HepG2 (cell line): Measurements from ENCODE around the gene SEC14L2. TPM values are rescaled to one million over a fixed set of nuclear protein-coding genes. Genes with fewer than 3 reads are reported as not detected.

Experiments used
- ARID4A ChIP-seq: sonication (generic); formaldehyde crosslinking; IDR thresholded peaks from 2 replicates; pipeline ENCODE4 v1.5.0; 2020; ENCODE audit warnings: mild to moderate bottlenecking, missing genetic modification reagents, borderline replicate concordance
- CHD4 ChIP-seq: fragments of 200-600 bp; sonication (generic); IDR thresholded peaks from 2 replicates; pipeline ENCODE4 v1.7.0; 2017; ENCODE audit warnings: mild to moderate bottlenecking, low read length, borderline replicate concordance
- ELF1 ChIP-seq: sonication (generic); formaldehyde crosslinking; IDR thresholded peaks from 2 replicates; pipeline ENCODE4 v1.4.0; 2020; ENCODE audit warnings: missing genetic modification reagents
- FOXP4 ChIP-seq: sonication (generic); formaldehyde crosslinking; IDR thresholded peaks from 2 replicates; pipeline ENCODE4 v1.4.0; 2020; ENCODE audit warnings: missing genetic modification reagents
- GMEB2 ChIP-seq: IDR thresholded peaks from 2 replicates; pipeline ENCODE4 v1.6.1; 2016; ENCODE audit warnings: missing biosample characterization, missing genetic modification reagents, low read depth
- HDAC2 ChIP-seq: sonication (generic); formaldehyde crosslinking; IDR thresholded peaks from 2 replicates; pipeline ENCODE4 v1.4.0; 2020; ENCODE audit warnings: missing genetic modification reagents
- IKZF4 ChIP-seq: sonication (generic); formaldehyde crosslinking; IDR thresholded peaks from 2 replicates; pipeline ENCODE4 v1.5.1; 2020; ENCODE audit warnings: borderline replicate concordance, mild to moderate bottlenecking, low read depth, missing genetic modification reagents; ENCODE audit errors: not compliant biosample characterization
- KAT2B ChIP-seq: fragments of 150-350 bp; IDR thresholded peaks from 2 replicates; pipeline ENCODE4 v1.6.1; 2014; ENCODE audit warnings: low read depth, low read length, borderline replicate concordance
- NR2F1 ChIP-seq, 2 experiments: fragments of 450-650 bp in 1 of 2; formaldehyde crosslinking in 1 of 2; IDR thresholded peaks; 2 replicates each; pipeline versions ENCODE4 v1.5.0 to v1.6.1; 2016 to 2020; ENCODE audit warnings: mild to moderate bottlenecking in 1 of 2, missing compliant biosample characterization in 1 of 2, missing genetic modification reagents in 1 of 2, moderate library complexity in 1 of 2
- PBX3 ChIP-seq: sonication (generic); formaldehyde crosslinking; IDR thresholded peaks from 2 replicates; pipeline ENCODE4 v1.8.1; 2023; ENCODE audit warnings: missing genetic modification reagents, inconsistent platforms, borderline replicate concordance
- TEAD3 ChIP-seq: optimal IDR thresholded peaks from 2 replicates; pipeline ENCODE3; 2016; ENCODE audit warnings: borderline replicate concordance
- ZEB1 ChIP-seq: IDR thresholded peaks from 2 replicates; pipeline ENCODE4 v1.6.1; 2012; ENCODE audit warnings: mild to moderate bottlenecking, low read depth, inconsistent platforms; ENCODE audit not compliant: insufficient replicate concordance
- ZFAT ChIP-seq: sonication (generic); formaldehyde crosslinking; conservative IDR thresholded peaks from 2 replicates; pipeline ENCODE4 v1.8.1; 2023; ENCODE audit warnings: missing genetic modification reagents, inconsistent platforms
- ZNF180 ChIP-seq: sonication (generic); formaldehyde crosslinking; IDR thresholded peaks from 2 replicates; pipeline ENCODE4 v1.4.0; 2020; ENCODE audit warnings: low read depth, missing genetic modification reagents, borderline replicate concordance
- ZNF512B ChIP-seq: sonication (generic); formaldehyde crosslinking; IDR thresholded peaks from 2 replicates; pipeline ENCODE4 v1.5.1; 2020; ENCODE audit warnings: missing genetic modification reagents, mild to moderate bottlenecking, borderline replicate concordance
- ZNF552 ChIP-seq: sonication (generic); formaldehyde crosslinking; IDR thresholded peaks from 2 replicates; pipeline ENCODE4 v1.9.0; 2022; ENCODE audit warnings: missing genetic modification reagents, mild to moderate bottlenecking, borderline replicate concordance
- ZNF644 ChIP-seq: IDR thresholded peaks from 2 replicates; pipeline ENCODE4 v1.6.1; 2016; ENCODE audit warnings: low read depth
- polyA plus RNA-seq, 8 experiments: library from polyadenylated mRNA; depleted of rRNA in 3 of 8; stranded (reverse) in 7 of 8; unstranded in 1 of 8; fragments of >200 nt; fragmentation: Illumina TruSeq in 4 of 8; extraction: Trizol in 4 of 8; gene quantifications; 2 replicates each; pipeline versions ENCODE4 v1.2.1 to v1.2.3, GENCODE V29; 2011 to 2016; ENCODE audit warnings: low read depth in 4 of 8, missing spikeins in 1 of 8, mixed read lengths in 1 of 8; ENCODE audit not compliant: insufficient read depth in 1 of 8
- total RNA-seq, 5 experiments: library from RNA; depleted of rRNA; stranded (reverse); fragments of >200 nt; fragmentation: Illumina TruSeq; extraction: Trizol; gene quantifications; 2 replicates each; pipeline ENCODE4 v1.2.3, GENCODE V29; 2016; ENCODE audit warnings: low read depth in 1 of 5

SEC14L2 gene
- total and polyA plus RNA-seq, 2 of the 13 experiments (the other 11 are each of a cell fraction or from before 2014, with no cell fraction given): 4.1 to 5.1 TPM

- TF ChIP-seq IKZF4 (CRISPR knock-in tag) (no peak), ARID4A (CRISPR knock-in tag) (peak; percentile 83; the same call in 1 of the 2 replicates), CHD4 (no peak), TEAD3 (CRISPR knock-in tag) (peak; percentile 86), ZNF512B (CRISPR knock-in tag) (no peak), ZNF644 (CRISPR knock-in tag) (no peak), ZNF180 (CRISPR knock-in tag) (no peak), GMEB2 (CRISPR knock-in tag) (peak; percentile 87), NR2F1 (CRISPR knock-in tag; IDR thresholded peaks at IDR 0.05) (no peak), HDAC2 (CRISPR knock-in tag) (peak; percentile 55; the same call in 1 of the 2 replicates), KAT2B (no peak), PBX3 (CRISPR knock-in tag) (no peak), ELF1 (CRISPR knock-in tag) (peak; percentile 40), ZFAT (CRISPR knock-in tag) (no peak; the same call in 1 of the 2 replicates), ZNF552 (CRISPR knock-in tag) (0 out of 2 replicates have a peak, but pooled peaks have one; percentile 27), FOXP4 (CRISPR knock-in tag) (peak; percentile 43; the same call in 1 of the 2 replicates), ZEB1 (no peak)
These were observed 27.2 kb downstream of the SEC14L2 start (continued) for GRCh38 chr22:30423959-30424533.
